Measurements from ENCODE around the gene LIFR.

LIFR gene

DNA sequence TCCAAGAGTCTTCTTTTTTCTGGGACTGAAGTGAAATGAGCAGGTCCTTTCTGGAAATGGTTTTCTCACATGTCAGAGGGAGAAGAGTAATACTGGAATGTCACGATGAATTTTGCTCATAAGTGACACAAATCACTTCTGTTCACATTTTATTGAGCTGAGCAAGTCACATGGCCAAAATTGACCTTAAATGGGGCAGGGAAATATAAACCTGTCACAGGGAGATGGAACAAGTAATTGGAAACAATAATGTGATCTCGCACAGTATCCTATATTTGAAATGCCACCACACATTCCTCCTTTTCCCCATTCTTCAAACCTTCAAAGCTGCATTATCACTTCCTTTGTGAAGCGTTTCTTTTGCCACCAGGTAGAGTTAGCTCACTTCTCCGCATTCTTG is 25.2 kb upstream of the LIFR start:
- H3K4me3 ChIP-seq (ENCODE audit: low read depth, low read length) = no peak overlapping the region
- TF ChIP-seq, protein P1, sequence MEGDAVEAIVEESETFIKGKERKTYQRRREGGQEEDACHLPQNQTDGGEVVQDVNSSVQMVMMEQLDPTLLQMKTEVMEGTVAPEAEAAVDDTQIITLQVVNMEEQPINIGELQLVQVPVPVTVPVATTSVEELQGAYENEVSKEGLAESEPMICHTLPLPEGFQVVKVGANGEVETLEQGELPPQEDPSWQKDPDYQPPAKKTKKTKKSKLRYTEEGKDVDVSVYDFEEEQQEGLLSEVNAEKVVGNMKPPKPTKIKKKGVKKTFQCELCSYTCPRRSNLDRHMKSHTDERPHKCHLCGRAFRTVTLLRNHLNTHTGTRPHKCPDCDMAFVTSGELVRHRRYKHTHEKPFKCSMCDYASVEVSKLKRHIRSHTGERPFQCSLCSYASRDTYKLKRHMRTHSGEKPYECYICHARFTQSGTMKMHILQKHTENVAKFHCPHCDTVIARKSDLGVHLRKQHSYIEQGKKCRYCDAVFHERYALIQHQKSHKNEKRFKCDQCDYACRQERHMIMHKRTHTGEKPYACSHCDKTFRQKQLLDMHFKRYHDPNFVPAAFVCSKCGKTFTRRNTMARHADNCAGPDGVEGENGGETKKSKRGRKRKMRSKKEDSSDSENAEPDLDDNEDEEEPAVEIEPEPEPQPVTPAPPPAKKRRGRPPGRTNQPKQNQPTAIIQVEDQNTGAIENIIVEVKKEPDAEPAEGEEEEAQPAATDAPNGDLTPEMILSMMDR (IDR thresholded peaks at IDR 0.05; ENCODE audit: low read depth, low read length) = no peak

DNA sequence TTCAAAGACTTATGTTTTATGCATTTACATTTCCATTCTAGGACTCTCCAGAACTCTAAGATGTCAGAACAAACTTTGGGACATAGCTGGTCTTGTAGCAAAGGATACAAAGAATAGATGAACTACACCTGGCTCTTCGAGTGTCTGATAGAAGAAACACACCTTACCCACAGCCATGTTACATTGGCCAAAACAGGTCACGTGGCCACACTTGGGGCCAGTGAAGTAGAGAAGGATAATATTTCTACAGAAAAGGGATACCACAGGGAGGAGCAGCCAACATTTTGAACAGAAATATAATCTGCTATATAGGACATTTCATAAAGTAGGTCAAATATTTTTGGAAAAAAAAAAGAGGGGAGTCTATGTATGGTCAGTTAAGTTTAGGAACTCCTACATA is 22.7 kb upstream of the LIFR start:
- TF ChIP-seq, protein P1 (IDR thresholded peaks at IDR 0.05; ENCODE audit: low read depth, low read length) = no peak
- no peak overlapping the region for H3K4me3 ChIP-seq (ENCODE audit: low read depth, low read length)

DNA sequence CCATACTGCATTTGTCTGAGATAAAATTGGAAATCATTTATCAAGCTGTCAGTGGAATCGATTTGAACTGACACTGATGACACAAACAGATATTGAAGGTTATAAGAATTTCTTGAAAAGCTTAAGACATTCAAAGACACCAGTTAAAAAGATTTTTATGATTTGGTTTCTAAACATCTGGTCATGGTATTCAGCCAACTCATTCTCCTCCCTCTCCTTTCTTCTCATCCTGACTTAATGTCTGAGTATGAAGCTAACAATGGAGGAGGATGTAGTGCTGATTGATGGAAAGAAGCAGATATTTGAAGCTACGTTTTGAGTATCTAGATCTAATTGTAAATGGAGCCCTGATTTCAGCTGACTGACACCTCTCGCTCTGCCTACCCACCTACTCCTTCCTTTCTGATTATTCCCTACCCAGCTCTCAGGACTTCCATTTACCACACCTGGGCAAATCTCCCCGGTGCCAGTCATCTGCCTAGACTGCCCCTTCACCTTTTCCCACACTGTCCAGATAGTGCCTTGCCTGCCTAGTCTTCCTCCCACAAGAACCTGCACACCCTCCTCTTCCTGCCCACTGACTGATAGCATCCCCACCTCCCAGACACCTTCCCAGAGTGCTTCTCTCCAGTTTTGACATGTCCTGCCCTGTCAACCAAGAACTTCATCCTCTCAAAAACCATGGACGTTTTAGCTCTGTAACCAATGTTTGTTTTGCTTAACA is 20.7 kb upstream of the LIFR start:
- TF ChIP-seq, protein P1 (IDR thresholded peaks at IDR 0.05; ENCODE audit: low read depth, low read length) = no peak
- H3K4me3 ChIP-seq (ENCODE audit: low read depth, low read length) = no peak overlapping the region

DNA sequence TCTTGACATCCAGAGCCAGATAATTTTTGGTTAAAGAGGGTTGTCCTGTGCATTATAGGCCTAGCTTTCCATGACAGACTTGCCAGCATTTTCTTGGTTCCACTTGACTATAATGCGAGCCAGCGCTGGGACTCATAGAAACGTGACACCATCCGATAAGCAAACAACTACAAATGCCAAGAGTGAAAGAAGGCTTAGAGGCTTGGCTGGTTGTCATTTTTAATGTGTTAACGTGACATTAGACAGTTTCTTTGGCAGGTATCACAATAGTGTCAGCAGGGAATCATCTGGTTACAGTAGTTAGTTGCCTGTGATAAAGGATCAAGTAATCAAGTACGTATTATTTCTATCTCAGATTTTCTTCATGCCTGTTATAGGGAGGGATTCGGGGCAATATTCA is 20.0 kb upstream of the LIFR start:
- H3K4me3 ChIP-seq (ENCODE audit: low read depth, low read length) = no peak overlapping the region
- TF ChIP-seq, protein P1 (IDR thresholded peaks at IDR 0.05; ENCODE audit: low read depth, low read length) = no peak

DNA sequence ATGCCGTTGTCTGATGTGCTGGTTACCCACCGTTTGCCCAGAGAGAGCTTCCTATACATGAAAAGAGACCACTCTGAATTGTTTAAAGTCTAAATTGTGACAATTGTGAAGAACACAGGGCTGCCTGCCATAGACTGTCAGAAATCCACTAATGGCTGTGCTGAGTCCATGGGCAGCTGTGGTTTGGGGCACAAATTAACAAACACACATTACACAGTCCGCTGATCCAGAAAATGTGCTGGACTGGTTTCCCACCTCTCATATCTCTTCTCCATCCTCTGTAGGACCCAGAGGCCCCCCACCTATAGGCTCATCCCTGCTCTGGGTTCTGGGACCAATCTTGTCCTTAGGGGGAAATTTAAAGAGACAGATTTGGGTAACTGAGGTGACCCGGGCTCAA is 19.0 kb upstream of the LIFR start:
- H3K4me3 ChIP-seq (ENCODE audit: low read depth, low read length) = no peak overlapping the region
- TF ChIP-seq, protein P1 (IDR thresholded peaks at IDR 0.05; ENCODE audit: low read depth, low read length) = no peak

DNA sequence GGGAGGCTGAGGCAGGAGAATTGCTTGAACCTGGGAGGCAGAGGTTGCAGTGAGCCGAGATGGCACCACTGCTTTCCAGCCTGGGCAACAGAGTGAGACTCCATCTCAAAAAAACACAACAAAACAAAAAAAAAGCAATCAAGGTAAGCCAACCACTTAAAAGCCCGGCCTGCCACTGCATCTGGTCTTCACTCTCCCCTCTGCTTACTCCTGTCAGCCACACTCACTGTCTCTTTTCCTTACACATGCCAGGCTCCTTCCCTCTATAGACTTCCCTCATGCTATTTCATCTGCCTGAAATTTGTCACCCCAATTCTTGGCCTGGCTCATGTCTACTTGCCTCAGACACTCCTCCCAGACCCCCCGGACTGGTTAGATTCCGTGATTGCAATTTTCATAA is 17.6 kb upstream of the LIFR start:
- no peak overlapping the region for H3K4me3 ChIP-seq (ENCODE audit: low read depth, low read length)
- TF ChIP-seq, protein P1 (IDR thresholded peaks at IDR 0.05; ENCODE audit: low read depth, low read length) = no peak

DNA sequence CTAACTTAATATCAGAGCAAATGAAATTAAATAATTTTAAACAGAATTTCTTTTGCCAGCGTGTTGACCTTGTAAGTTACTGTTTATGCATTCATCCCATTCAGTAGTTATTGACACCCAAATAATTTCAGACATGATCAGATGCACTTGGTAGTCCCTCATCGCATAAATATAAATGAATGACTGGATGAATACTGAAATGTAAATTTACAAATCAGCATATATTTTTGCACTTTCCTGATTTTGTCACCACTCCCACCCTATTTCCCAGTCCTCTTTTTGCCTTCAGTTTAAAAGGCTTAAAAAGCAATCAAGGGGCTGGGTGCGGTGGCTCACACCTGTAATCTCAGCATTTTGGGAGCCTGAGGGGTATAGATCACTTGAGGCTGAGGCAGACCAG is 17.1 kb upstream of the LIFR start:
- TF ChIP-seq, protein P1 (IDR thresholded peaks at IDR 0.05; ENCODE audit: low read depth, low read length) = no peak
- H3K4me3 ChIP-seq (ENCODE audit: low read depth, low read length) = no peak overlapping the region

All from WI38 (cell line).